Endodermal cell (in vitro differentiated cells): ENCODE data around the gene TTYH2. TPM values are rescaled to one million over a fixed set of nuclear protein-coding genes. Genes with fewer than 3 reads are reported as not detected.

ENCODE experiments used
- DNase-seq: peaks from one replicate; pipeline ENCODE4 v3.0.0-alpha.2; 2017
- H3K27ac ChIP-seq: 2 replicates; pipeline ENCODE4 v1.5.1; 2013; ENCODE audit warnings: mild to moderate bottlenecking, low read depth, low read length, moderate library complexity
- H3K27me3 ChIP-seq: 2 replicates; pipeline ENCODE4 v1.6.1; 2013; ENCODE audit warnings: mild to moderate bottlenecking, low read length, moderate library complexity; ENCODE audit not compliant: insufficient read depth, control insufficient read depth, poor library complexity, severe bottlenecking
- H3K36me3 ChIP-seq: 2 replicates; pipeline ENCODE4 v1.7.0; 2013; ENCODE audit warnings: mild to moderate bottlenecking, low read length, moderate library complexity; ENCODE audit not compliant: control insufficient read depth, insufficient read depth
- H3K4me1 ChIP-seq: one replicate; pipeline ENCODE4 v1.7.0; 2013; ENCODE audit warnings: low read length; ENCODE audit not compliant: control insufficient read depth, insufficient read depth
- H3K4me3 ChIP-seq: 2 replicates; pipeline ENCODE4 v1.5.1; 2013; ENCODE audit warnings: mild to moderate bottlenecking, low read length, moderate library complexity
- H3K9ac ChIP-seq: 2 replicates; pipeline ENCODE4 v1.6.1; 2013; ENCODE audit warnings: mild to moderate bottlenecking, low read length, moderate library complexity; ENCODE audit not compliant: poor library complexity, severe bottlenecking; ENCODE audit errors: extremely low read depth
- H3K9me3 ChIP-seq: 2 replicates; pipeline ENCODE4 v1.6.1; 2013; ENCODE audit warnings: mild to moderate bottlenecking, low read length, moderate library complexity; ENCODE audit not compliant: control insufficient read depth
- H3K27ac Mint-ChIP-seq: 2 replicates; pipeline ENCODE4 v1.8.0; 2020; ENCODE audit warnings: mixed read lengths
- H3K27me3 Mint-ChIP-seq: 2 replicates; pipeline ENCODE4 v1.8.0; 2021; ENCODE audit warnings: mild to moderate bottlenecking, mixed read lengths; ENCODE audit not compliant: insufficient read depth
- H3K36me3 Mint-ChIP-seq: 2 replicates; pipeline ENCODE4 v1.8.0; 2020; ENCODE audit warnings: low read depth, mixed read lengths
- H3K4me1 Mint-ChIP-seq: 2 replicates; pipeline ENCODE4 v1.8.0; 2020; ENCODE audit warnings: mixed read lengths
- H3K4me3 Mint-ChIP-seq: 2 replicates; pipeline ENCODE4 v1.8.0; 2020; ENCODE audit warnings: mild to moderate bottlenecking, moderate library complexity, mixed read lengths
- H3K9me3 Mint-ChIP-seq: 2 replicates; pipeline ENCODE4 v1.8.0; 2020; ENCODE audit warnings: mild to moderate bottlenecking, mixed read lengths
- CTCF ChIP-seq: fragments of 200-600 bp; sonication (generic); conservative IDR thresholded peaks from 2 replicates; pipeline ENCODE4 v1.5.0; 2021; ENCODE audit warnings: antibody characterized with exemption, mild to moderate bottlenecking
- WGBS, 2 experiments: methylation state at CpG; one replicate each; pipeline versions ENCODE4 v1.1.5 to v1.1.7; 2013; ENCODE audit warnings: missing lambda C conversion rate in 2 of 2, mixed read lengths in 1 of 2; ENCODE audit not compliant: insufficient coverage in 1 of 2, insufficient read length in 1 of 2; 5-methylcytosine and 5-hydroxymethylcytosine counted together
- total RNA-seq, 2 donors: library from RNA; stranded (reverse); fragmentation: NEBNext Ultra II Directional in 1 of 2; extraction: Animal tissue kit (Norgen Biotek cat#: 25700) in 1 of 2; gene quantifications; 2 replicates in 1 of 2; 3 replicates in 1 of 2; pipeline ENCODE4 v1.2.1, GENCODE V29; 2021

Gene TTYH2
- total RNA-seq, 2 donors from 2014 or later, result 1.2 to 1.6 TPM

GRCh38 chr17:74205274-74205673, 8.1 kb upstream of the TTYH2 start:
- TF ChIP-seq CTCF, result no peak
- peaks cover 12% of the 10 kb centered on the region for H3K27me3 Mint-ChIP-seq
- no peak for DNase-seq
- peaks cover 59% of the 10 kb centered on the region for H3K36me3 Mint-ChIP-seq
- H3K36me3 ChIP-seq, result peaks cover 64% of the 10 kb centered on the region
- H3K4me3 ChIP-seq, result peak overlapping the region; percentile 99
- H3K9me3 ChIP-seq, result no peaks in the 10 kb centered on the region
- H3K27ac Mint-ChIP-seq, result peak overlapping the region; percentile 91
- peaks cover 16% of the 10 kb centered on the region for H3K4me1 ChIP-seq
- 95 to 100% methylated on average over 2 to 3 of the region's 3 CpGs for WGBS, 2 experiments
- H3K4me1 Mint-ChIP-seq, result peaks cover 28% of the 10 kb centered on the region
- peaks cover 13% of the 10 kb centered on the region for H3K27me3 ChIP-seq
- H3K9me3 Mint-ChIP-seq, result no peaks in the 10 kb centered on the region
- H3K9ac ChIP-seq, result peak overlapping the region; percentile 98
- H3K4me3 Mint-ChIP-seq, result peak overlapping the region; percentile 99
- no peak overlapping the region for H3K27ac ChIP-seq

- Histone ChIP-seq H3K27ac (no peak overlapping the region), H3K4me3 (peak overlapping the region; percentile 99), H3K4me1 (peaks cover 25% of the 10 kb centered on the region), H3K36me3 (peaks cover 72% of the 10 kb centered on the region), H3K9ac (no peak overlapping the region), H3K27me3 (peaks cover 3% of the 10 kb centered on the region), H3K9me3 (no peaks in the 10 kb centered on the region)
- Mint-ChIP-seq H3K4me1 (peaks cover 39% of the 10 kb centered on the region), H3K9me3 (no peaks in the 10 kb centered on the region), H3K36me3 (peaks cover 63% of the 10 kb centered on the region), H3K27me3 (peaks cover under 1% of the 10 kb centered on the region), H3K4me3 (peak overlapping the region; percentile 99), H3K27ac (peak overlapping the region; percentile 79)
- no peak for DNase-seq
- 93 to 96% methylated on average over 5 of the region's 5 CpGs for WGBS, 2 experiments
- TF ChIP-seq CTCF, result no peak
Measured at GRCh38 chr17:74206332-74206818, 7.0 kb upstream of the TTYH2 start.

- peaks cover 56% of the 10 kb centered on the region for H3K36me3 ChIP-seq
- peak overlapping the region; percentile 98 for H3K27ac ChIP-seq
- peak; percentile 94 for DNase-seq
- peaks cover 20% of the 10 kb centered on the region for H3K4me1 ChIP-seq
- no peaks in the 10 kb centered on the region for H3K9me3 ChIP-seq
- Mint-ChIP-seq H3K9me3 (no peaks in the 10 kb centered on the region), H3K27ac (peak overlapping the region; percentile 92), H3K27me3 (peaks cover 35% of the 10 kb centered on the region), H3K4me1 (peaks cover 48% of the 10 kb centered on the region), H3K36me3 (peaks cover 45% of the 10 kb centered on the region), H3K4me3 (peak overlapping the region; percentile 56)
- WGBS, 2 experiments, result 60 to 63% methylated on average over 14 to 18 of the region's 18 CpGs
- peak overlapping the region; percentile 44 for H3K4me3 ChIP-seq
- peak overlapping the region; percentile 23 for H3K9ac ChIP-seq
- peak; percentile 99 for TF ChIP-seq CTCF
- peaks cover 31% of the 10 kb centered on the region for H3K27me3 ChIP-seq
Measured at GRCh38 chr17:74210191-74211140, 2.9 kb upstream of the TTYH2 start.
